Activated naive CD4-positive, alpha-beta T cell treated with anti-CD3 and anti-CD28 coated beads, Interleukin-2, amount 10 ng/mL, durations not matched to agents 7 days and 5 days (primary cell): ENCODE data around the gene CPNE9.

Experiments
- CTCF ChIA-PET: fragments of 350-600 bp; sonication (Branson Sonifier 250); formaldehyde crosslinking; loops from one replicate; lab custom pipeline; 2021; ENCODE audit warnings: antibody characterized with exemption; lab: Charles Lee
- DNase-seq: peaks from one replicate; pipeline ENCODE4 v3.0.0-alpha.2; 2020
- H3K27ac Mint-ChIP-seq: one replicate; pipeline ENCODE4 v1.8.0; 2021; ENCODE audit warnings: mild to moderate bottlenecking, moderate library complexity, mixed read lengths
- H3K27me3 Mint-ChIP-seq: one replicate; pipeline ENCODE4 v1.8.0; 2021; ENCODE audit warnings: mild to moderate bottlenecking, mixed read lengths
- H3K36me3 Mint-ChIP-seq: one replicate; pipeline ENCODE4 v1.8.0; 2021; ENCODE audit warnings: mixed read lengths
- H3K4me1 Mint-ChIP-seq: one replicate; pipeline ENCODE4 v1.8.0; 2021; ENCODE audit warnings: mixed read lengths
- H3K4me3 Mint-ChIP-seq: one replicate; pipeline ENCODE4 v1.8.0; 2021; ENCODE audit warnings: mild to moderate bottlenecking, moderate library complexity, mixed read lengths
- H3K9me3 Mint-ChIP-seq: one replicate; pipeline ENCODE4 v1.8.0; 2021; ENCODE audit warnings: mixed read lengths

Gene CPNE9

DNA sequence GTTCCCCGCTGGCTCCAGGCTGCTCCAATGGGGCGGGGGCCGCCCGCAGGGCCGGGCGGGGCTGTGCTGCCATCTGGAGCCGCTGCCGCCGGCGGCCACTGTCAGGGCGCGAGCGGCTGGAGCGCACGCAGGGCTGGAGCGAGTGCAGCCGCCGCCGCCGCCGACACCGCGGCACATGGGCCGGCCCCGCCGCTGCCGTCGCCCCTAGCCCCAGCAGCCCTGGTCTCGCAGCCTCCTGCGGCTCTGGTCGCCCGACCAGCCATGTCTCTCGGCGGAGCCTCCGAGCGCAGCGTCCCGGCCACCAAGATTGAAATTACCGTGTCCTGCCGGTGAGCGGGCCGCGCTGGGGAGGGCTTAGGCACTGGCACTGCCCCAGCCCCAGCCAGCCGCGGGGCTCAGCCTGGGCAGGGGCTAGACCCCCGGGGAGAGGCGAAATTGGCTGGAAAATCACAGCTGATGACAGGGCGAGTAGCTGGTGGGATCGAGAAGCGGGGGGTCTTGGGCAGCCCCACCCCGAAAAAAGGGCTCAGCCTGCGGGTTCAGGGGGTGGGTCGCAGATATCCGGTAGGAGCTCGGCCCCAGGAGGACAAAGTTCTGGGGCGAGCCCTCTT, at the start of gene CPNE9:
TSS of gene CPNE9 (plus strand) at position 98 of the 611 bp plus-strand sequence. CDS start at position 262, 164 bp downstream.
- Mint-ChIP-seq H3K4me3 (no peak within 1 kb of the TSS), H3K27ac (no peak within 1 kb of the TSS), H3K9me3 (no peaks in the 10 kb centered on the region), H3K36me3 (peaks cover 21% of the 10 kb centered on the region), H3K4me1 (peaks cover 4% of the 10 kb centered on the region), H3K27me3 (peaks cover 53% of the 10 kb centered on the region)
- DNase-seq, result no peak
- CTCF ChIA-PET, result interaction anchor here (1.6 kb wide), 1 partner anchor 200 kb away, joined by 5 read pairs; no protein-coding TSS in a partner anchor

DNA sequence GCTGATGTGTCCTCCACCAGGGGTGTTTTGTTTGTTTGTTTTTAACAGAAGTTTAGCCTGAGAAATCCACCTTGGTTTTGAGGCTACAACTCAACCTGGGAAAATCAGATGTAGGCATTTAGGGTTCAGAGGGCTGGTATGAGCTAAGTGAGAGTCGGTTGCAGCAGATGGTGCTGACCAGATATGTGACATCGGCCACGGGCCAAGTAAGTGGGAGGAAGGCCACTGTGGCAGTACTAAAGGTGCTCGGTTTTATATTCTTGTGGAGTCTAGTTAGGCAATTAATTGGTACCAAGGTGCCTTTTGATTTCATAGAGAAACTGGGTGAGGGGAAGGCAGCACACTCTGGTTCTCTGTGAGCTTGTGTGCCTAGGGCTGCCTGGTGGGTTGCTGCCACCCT, 43.8 kb upstream of the CPNE9 start:
- Mint-ChIP-seq H3K27ac (no peak overlapping the region), H3K4me3 (no peak overlapping the region), H3K27me3 (no peaks in the 10 kb centered on the region), H3K4me1 (peaks cover under 1% of the 10 kb centered on the region), H3K36me3 (peaks cover 61% of the 10 kb centered on the region), H3K9me3 (no peaks in the 10 kb centered on the region)
- CTCF ChIA-PET, result no interaction called here
- DNase-seq, result no peak

- CTCF ChIA-PET, result no interaction called here
- Mint-ChIP-seq H3K4me1 (no peaks in the 10 kb centered on the region), H3K27me3 (no peaks in the 10 kb centered on the region), H3K27ac (no peak overlapping the region), H3K9me3 (no peaks in the 10 kb centered on the region), H3K4me3 (no peak overlapping the region), H3K36me3 (peaks cover 57% of the 10 kb centered on the region)
- DNase-seq, result no peak
Observed at GRCh38 chr3:9660972-9661371, 42.7 kb upstream of the CPNE9 start.

GRCh38 chr3:9664119-9664751, 39.4 kb upstream of the CPNE9 start:
- Mint-ChIP-seq H3K27me3 (no peaks in the 10 kb centered on the region), H3K4me1 (no peaks in the 10 kb centered on the region), H3K27ac (no peak overlapping the region), H3K4me3 (no peak overlapping the region), H3K36me3 (peaks cover 53% of the 10 kb centered on the region), H3K9me3 (no peaks in the 10 kb centered on the region)
- CTCF ChIA-PET, result no interaction called here
- no peak for DNase-seq

DNA sequence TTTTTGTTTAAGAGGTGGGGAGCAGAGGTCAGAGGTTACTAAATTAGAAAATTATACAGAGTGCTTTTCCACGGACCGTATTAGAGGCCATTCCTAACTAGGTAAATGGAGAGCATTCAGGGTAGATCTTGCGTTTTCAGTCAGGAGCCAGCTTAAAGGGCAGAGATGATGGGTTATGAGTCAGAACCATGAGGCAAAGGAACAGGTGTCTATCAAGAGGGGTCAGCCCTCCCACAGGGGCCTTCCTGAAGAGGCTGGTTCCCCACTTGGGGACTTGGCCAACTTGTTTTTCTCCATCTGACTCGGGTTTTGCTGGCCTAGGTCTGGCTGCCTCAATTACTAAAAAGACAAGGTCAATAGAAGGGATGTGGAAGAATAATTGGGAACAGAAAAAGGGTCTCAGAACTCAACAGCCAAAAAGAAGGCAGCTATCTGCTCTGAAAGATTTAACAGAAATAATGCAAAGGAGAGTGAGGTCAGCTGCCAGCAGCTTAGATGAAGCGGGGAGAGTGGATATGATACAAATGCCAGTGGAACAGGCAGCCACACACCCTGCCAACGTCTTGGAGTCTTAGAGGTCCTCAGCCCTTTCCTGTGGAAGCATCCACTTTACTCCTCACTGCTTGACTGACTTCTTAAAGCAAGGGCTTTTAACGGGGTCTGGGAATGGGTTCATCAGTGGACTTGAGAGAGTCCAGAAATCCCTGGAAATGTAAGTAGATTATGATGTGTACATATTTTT, 36.8 kb upstream of the CPNE9 start:
- Mint-ChIP-seq H3K9me3 (no peaks in the 10 kb centered on the region), H3K27me3 (no peaks in the 10 kb centered on the region), H3K27ac (no peak overlapping the region), H3K4me1 (no peaks in the 10 kb centered on the region), H3K4me3 (no peak overlapping the region), H3K36me3 (peaks cover 56% of the 10 kb centered on the region)
- no peak for DNase-seq
- CTCF ChIA-PET, result no interaction called here

DNA sequence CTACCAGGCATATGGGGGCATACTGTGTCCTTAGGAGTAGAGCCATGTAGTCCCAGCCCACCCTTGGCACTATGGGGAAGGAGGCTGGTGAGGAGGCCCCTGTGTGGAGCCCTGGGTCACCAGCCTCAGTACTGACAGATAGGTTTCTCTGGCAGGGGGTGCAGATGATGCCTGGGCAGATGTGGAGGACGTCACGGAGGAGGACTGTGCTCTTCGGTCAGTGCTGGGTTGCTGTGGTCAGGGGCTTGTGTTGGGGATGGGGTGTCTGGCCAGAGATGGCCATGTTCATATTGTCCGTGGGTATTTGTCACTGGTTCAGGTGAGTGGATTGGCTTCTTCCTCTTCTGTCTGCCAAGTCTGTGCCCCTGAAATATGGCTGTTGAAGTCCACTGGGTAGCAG, 34.4 kb upstream of the CPNE9 start:
- Mint-ChIP-seq H3K4me1 (no peaks in the 10 kb centered on the region), H3K27me3 (no peaks in the 10 kb centered on the region), H3K9me3 (no peaks in the 10 kb centered on the region), H3K36me3 (peaks cover 57% of the 10 kb centered on the region), H3K27ac (no peak overlapping the region), H3K4me3 (no peak overlapping the region)
- no peak for DNase-seq
- CTCF ChIA-PET, result interaction anchor here (1.0 kb wide), 1 partner anchor 58 kb away, joined by 3 read pairs; no protein-coding TSS in a partner anchor

DNA sequence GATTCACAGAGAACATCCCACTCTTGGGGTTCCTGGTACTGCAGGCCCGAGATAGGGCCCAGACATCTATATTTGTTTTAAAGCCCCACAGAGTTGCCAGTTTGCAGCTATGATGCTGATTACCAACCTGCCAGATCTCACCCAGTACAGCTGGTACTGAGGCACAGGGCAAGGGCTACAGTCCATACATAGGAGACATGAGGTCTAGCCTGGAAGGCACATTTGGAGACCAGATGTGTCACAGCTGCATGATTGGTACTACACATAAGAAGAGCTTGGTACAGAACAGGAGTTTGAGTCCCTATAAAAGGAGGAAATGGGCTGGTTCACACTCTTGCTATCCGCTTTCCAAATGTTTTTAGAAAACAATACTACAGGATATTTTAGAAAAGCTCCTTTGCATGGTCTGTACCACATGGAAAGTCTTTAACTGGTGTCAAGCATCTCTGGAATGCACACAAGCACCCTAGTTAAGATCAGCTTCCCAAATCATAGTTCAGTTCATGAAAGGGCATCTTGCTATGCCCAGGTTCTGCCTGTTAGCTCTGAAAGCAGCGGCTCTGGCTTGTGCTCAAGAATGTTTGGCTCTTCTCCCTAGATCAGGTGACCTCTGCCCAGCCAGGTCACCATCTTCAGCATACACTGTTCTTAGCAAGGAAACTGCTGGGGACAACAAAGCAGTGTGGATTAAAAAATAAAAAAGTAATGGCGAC, 33.8 kb upstream of the CPNE9 start:
- Mint-ChIP-seq H3K36me3 (peaks cover 56% of the 10 kb centered on the region), H3K9me3 (no peaks in the 10 kb centered on the region), H3K27ac (no peak overlapping the region), H3K27me3 (no peaks in the 10 kb centered on the region), H3K4me1 (no peaks in the 10 kb centered on the region), H3K4me3 (no peak overlapping the region)
- CTCF ChIA-PET, result interaction anchor here (1.0 kb wide), 1 partner anchor 57 kb away, joined by 3 read pairs; no protein-coding TSS in a partner anchor
- no peak for DNase-seq

DNA sequence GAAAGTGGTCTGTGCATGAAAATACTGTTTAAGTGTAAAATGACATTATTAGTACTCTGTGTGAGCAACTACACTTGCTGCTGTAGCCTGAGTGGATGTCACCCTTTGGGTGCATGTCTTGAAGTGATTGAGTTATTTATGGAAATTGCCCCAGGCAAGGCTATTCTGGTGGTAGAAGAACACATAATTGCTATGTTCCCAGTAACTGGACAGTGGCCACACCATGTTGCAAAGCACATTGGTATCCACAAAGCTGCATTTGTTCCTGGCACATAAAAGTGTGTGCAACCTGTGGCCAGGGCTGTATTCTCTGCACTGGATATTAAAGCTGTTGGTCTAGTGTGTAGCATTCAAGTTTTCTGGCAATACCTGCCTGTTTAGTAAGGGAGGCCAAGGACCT, 30.6 kb upstream of the CPNE9 start:
- Mint-ChIP-seq H3K27ac (no peak overlapping the region), H3K27me3 (no peaks in the 10 kb centered on the region), H3K4me3 (no peak overlapping the region), H3K36me3 (peaks cover 66% of the 10 kb centered on the region), H3K9me3 (no peaks in the 10 kb centered on the region), H3K4me1 (no peaks in the 10 kb centered on the region)
- CTCF ChIA-PET, result no interaction called here
- no peak for DNase-seq

- Mint-ChIP-seq H3K36me3 (peaks cover 66% of the 10 kb centered on the region), H3K4me1 (no peaks in the 10 kb centered on the region), H3K27ac (no peak overlapping the region), H3K27me3 (no peaks in the 10 kb centered on the region), H3K9me3 (no peaks in the 10 kb centered on the region), H3K4me3 (no peak overlapping the region)
- no peak for DNase-seq
- CTCF ChIA-PET, result no interaction called here
Observed at GRCh38 chr3:9673752-9674151, 29.9 kb upstream of the CPNE9 start.

DNA sequence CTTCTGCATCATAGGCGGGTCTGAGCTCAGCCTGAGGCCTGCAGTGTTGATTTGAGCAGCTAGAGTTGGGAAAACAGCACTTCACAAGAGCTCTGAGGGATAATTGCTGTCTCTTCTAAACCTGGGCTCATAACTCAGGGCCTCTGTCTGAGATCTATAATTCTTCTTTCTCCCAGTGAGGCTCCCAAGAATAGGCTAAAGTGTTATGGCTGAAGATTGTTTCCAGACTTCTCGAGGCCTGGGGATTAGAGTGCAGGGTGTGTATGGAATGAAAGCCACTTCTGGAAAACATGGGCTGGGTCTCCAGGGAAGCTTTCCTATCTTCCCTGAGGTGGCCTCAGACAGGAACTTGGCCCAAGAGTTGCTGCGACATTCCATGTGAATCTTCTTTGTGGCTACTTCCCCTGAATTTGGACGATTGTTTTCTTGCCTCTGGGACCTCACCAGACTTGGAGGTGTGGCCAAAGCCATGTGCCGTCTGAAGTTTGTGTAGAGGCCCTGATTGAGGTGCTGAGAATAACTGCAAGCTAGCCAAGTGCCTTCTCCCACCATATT, 27.8 kb upstream of the CPNE9 start:
- Mint-ChIP-seq H3K27me3 (no peaks in the 10 kb centered on the region), H3K27ac (no peak overlapping the region), H3K4me3 (no peak overlapping the region), H3K9me3 (no peaks in the 10 kb centered on the region), H3K36me3 (peaks cover 62% of the 10 kb centered on the region), H3K4me1 (no peaks in the 10 kb centered on the region)
- DNase-seq, result no peak
- CTCF ChIA-PET, result interaction anchor here (0.9 kb wide), 1 partner anchor 52 kb away, joined by 3 read pairs; no protein-coding TSS in a partner anchor

GRCh38 chr3:9676785-9677184, 26.8 kb upstream of the CPNE9 start:
- Mint-ChIP-seq H3K36me3 (peaks cover 61% of the 10 kb centered on the region), H3K4me3 (no peak overlapping the region), H3K4me1 (no peaks in the 10 kb centered on the region), H3K9me3 (no peaks in the 10 kb centered on the region), H3K27me3 (no peaks in the 10 kb centered on the region), H3K27ac (no peak overlapping the region)
- DNase-seq, result no peak
- CTCF ChIA-PET, result no interaction called here

DNA sequence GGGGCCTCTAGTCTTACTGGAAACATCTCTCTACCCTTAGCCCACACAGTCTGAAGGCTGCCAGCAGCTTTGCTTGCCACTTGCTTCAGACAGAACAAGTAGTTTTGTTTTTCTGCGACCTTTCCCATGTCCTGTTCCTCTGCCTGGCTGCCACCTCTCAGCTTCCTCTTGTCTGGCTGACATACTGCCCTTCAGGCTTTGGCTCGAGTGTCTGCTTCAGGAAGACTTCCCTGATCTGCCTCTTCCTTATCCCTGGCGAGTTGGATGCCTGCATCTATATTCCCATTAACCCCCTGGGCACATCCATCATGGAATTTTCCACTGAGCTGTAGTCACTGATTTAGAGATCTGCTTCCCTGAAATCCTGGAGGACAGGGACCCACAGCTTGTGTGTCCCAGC, 25.1 kb upstream of the CPNE9 start:
- H3K36me3 Mint-ChIP-seq, result peaks cover 53% of the 10 kb centered on the region
- H3K4me3 Mint-ChIP-seq, result no peak overlapping the region
- H3K9me3 Mint-ChIP-seq, result no peaks in the 10 kb centered on the region
- H3K27me3 Mint-ChIP-seq, result no peaks in the 10 kb centered on the region
- H3K27ac Mint-ChIP-seq, result no peak overlapping the region
- H3K4me1 Mint-ChIP-seq, result no peaks in the 10 kb centered on the region
- no peak for DNase-seq
- CTCF ChIA-PET, result interaction anchor here (1.3 kb wide), 1 partner anchor 175 kb away, joined by 4 read pairs; no protein-coding TSS in a partner anchor

- Mint-ChIP-seq H3K36me3 (peaks cover 52% of the 10 kb centered on the region), H3K9me3 (no peaks in the 10 kb centered on the region), H3K27me3 (no peaks in the 10 kb centered on the region), H3K4me3 (no peak overlapping the region), H3K27ac (no peak overlapping the region), H3K4me1 (no peaks in the 10 kb centered on the region)
- no peak for DNase-seq
- CTCF ChIA-PET, result no interaction called here
Observed at GRCh38 chr3:9679476-9680080, 24.1 kb upstream of the CPNE9 start.
